HG03520 (cell line): Measurements from ENCODE around the gene PCDHGC5.

Experiments used
- ATAC-seq: cut with Tn5 transposase; IDR thresholded peaks from one replicate; pipeline ENCODE4 v1.9.1; 2021; ENCODE audit warnings: mild to moderate bottlenecking, moderate library complexity; ENCODE audit not compliant: unreplicated experiment

The PCDHGC5 gene

GRCh38 chr5:141511771-141512325 lies 23.0 kb downstream of the PCDHGC5 start:
- no peak for ATAC-seq

GRCh38 chr5:141512390-141512910 lies 23.6 kb downstream of the PCDHGC5 start:
- ATAC-seq, result no peak

GRCh38 chr5:141512911-141513626 lies 24.2 kb downstream of the PCDHGC5 start:
- ATAC-seq, result no peak

- ATAC-seq, result peak; percentile 30
These were observed 24.9 kb downstream of the PCDHGC5 start for GRCh38 chr5:141513627-141514329.

GRCh38 chr5:141514330-141515133 lies 25.7 kb downstream of the PCDHGC5 start:
- ATAC-seq, result peak; percentile 12

- no peak for ATAC-seq
These were observed 26.3 kb downstream of the PCDHGC5 start for GRCh38 chr5:141515141-141515540.

GRCh38 chr5:141515946-141516671 lies 27.2 kb downstream of the PCDHGC5 start:
- ATAC-seq, result no peak

GRCh38 chr5:141516672-141517025 lies 27.8 kb downstream of the PCDHGC5 start:
- no peak for ATAC-seq

- no peak for ATAC-seq
These were observed 28.4 kb downstream of the PCDHGC5 start for GRCh38 chr5:141517312-141517711.

- no peak for ATAC-seq
These were observed 29.2 kb downstream of the PCDHGC5 start for GRCh38 chr5:141517880-141518617.

GRCh38 chr5:141518618-141519015 lies 29.7 kb downstream of the PCDHGC5 start:
- no peak for ATAC-seq

GRCh38 chr5:141519605-141520565 lies 31.0 kb downstream of the PCDHGC5 start:
- ATAC-seq, result no peak

GRCh38 chr5:141521244-141521781 lies 32.4 kb downstream of the PCDHGC5 start:
- no peak for ATAC-seq

GRCh38 chr5:141522301-141522700 lies 33.4 kb downstream of the PCDHGC5 start:
- no peak for ATAC-seq

- ATAC-seq, result no peak
These were observed 35.1 kb downstream of the PCDHGC5 start for GRCh38 chr5:141523991-141524390.

- ATAC-seq, result peak; percentile 55
These were observed 36.0 kb downstream of the PCDHGC5 start for GRCh38 chr5:141524604-141525597.

GRCh38 chr5:141525653-141526052 lies 36.8 kb downstream of the PCDHGC5 start:
- no peak for ATAC-seq
